Bronchial epithelial cell (primary cell): ENCODE measurements around the gene PAM. TPM values are rescaled to one million over a fixed set of nuclear protein-coding genes. Genes with fewer than 3 reads are reported as not detected.
"Not testable (repeated sequence)": the region's sequence is repeated elsewhere in the genome, so short reads cannot be mapped to it uniquely, and the experiment has no call there.

Experiments used
- DNase-seq: peaks from one replicate; pipeline ENCODE4 v3.0.0-alpha.2; 2010; ENCODE audit warnings: low read depth
- FAIRE-seq: peaks from 2 replicates; lab custom pipeline; 2011; peaks lifted over from hg19 to GRCh38; lab: Jason Lieb, UNC
- H3K27me3 ChIP-seq: 2 replicates; pipeline ENCODE4 v1.5.1; 2011; ENCODE audit warnings: low read length; ENCODE audit not compliant: control insufficient read depth, insufficient read depth
- H3K36me3 ChIP-seq: 2 replicates; pipeline ENCODE4 v1.5.1; 2011; ENCODE audit warnings: low read length; ENCODE audit not compliant: control insufficient read depth, insufficient read depth
- H3K4me3 ChIP-seq: 2 replicates; pipeline ENCODE4 v1.5.1; 2011; ENCODE audit warnings: mild to moderate bottlenecking, low read depth, low read length, control low read depth
- total RNA-seq: library from RNA; depleted of rRNA; stranded (reverse); fragments of >200 nt; gene quantifications from 2 replicates; pipeline ENCODE4 v1.2.1, GENCODE V29; 2014
- TF ChIP-seq, protein P1 (sequence below): IDR thresholded peaks from 2 replicates; pipeline ENCODE4 v1.5.1; 2011; ENCODE audit warnings: mild to moderate bottlenecking, moderate library complexity, low read length, control low read depth, inconsistent platforms; ENCODE audit not compliant: insufficient read depth, severe bottlenecking

PAM gene
- total RNA-seq, 1 donor from 2014 or later: 68.4 TPM

DNA sequence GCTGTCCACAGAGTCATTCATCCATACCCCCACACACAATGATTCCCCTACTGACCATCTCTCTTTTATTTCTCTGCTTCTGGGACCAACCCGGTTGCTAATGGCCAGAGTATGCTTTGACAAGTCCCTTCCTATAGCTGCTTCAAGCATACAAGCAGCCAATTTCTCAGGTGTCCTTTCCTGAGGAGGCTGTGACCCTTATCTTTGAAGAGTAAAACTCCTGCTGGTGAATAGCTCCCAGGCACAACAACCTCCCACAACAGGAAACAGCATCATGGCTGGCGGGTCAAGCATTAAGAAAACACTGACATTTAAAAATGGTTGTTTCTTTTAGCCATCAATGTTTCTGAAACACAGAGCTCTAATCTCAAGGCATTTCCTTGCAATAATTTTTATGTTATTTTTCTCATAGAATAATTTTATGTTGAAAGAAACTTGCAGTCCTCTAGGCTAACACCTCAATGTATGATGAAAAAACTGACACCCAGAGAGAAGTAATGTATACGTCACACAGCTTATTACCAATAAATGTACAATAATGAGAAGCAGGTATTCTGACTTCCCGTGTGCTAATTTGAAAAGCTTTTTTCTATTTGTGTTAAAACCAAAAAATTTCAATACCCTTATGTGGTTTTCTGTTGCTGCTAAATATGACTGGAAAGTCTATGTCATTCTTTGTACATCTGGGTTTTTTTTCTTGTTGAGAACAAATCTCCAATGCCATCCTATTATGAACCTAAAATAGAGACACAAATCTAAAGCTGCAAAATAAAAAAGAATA lies 7.5 kb upstream of the PAM start:
- FAIRE-seq (no peak), DNase-seq (no peak)
- TF ChIP-seq, protein P1, sequence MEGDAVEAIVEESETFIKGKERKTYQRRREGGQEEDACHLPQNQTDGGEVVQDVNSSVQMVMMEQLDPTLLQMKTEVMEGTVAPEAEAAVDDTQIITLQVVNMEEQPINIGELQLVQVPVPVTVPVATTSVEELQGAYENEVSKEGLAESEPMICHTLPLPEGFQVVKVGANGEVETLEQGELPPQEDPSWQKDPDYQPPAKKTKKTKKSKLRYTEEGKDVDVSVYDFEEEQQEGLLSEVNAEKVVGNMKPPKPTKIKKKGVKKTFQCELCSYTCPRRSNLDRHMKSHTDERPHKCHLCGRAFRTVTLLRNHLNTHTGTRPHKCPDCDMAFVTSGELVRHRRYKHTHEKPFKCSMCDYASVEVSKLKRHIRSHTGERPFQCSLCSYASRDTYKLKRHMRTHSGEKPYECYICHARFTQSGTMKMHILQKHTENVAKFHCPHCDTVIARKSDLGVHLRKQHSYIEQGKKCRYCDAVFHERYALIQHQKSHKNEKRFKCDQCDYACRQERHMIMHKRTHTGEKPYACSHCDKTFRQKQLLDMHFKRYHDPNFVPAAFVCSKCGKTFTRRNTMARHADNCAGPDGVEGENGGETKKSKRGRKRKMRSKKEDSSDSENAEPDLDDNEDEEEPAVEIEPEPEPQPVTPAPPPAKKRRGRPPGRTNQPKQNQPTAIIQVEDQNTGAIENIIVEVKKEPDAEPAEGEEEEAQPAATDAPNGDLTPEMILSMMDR: no peak
- Histone ChIP-seq H3K27me3 (no peaks in the 10 kb centered on the region), H3K36me3 (no peaks in the 10 kb centered on the region), H3K4me3 (no peak overlapping the region)

DNA sequence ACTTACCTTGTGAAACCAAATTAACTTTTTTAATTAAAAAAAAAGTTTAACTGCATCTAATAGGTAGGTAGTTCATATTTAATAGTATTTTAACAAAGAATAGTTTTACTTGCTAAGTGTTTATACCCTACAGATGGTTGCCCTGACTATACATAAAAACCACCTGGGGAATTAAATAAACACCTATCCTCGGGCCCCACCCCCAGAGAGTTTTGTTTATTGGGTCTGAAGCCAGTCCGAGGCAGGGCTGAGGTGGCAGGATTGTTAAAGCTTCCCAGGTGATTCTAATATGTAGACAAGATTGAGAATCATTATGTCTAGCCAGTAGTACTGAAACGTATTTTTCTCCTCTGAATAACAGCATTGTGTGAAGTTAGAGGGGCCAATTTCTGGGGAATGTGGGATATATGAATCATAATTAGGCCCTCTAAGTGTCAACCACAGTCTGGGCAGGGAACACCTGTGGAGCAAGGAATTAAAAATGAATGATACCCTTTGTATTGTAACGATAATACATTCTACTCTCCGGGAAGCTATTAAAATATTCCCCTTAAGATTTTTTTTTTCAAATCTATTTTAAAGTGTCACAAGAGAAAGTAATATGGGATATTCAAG lies 5.6 kb upstream of the PAM start:
- DNase-seq (no peak), FAIRE-seq (no peak)
- Histone ChIP-seq H3K36me3 (no peaks in the 10 kb centered on the region), H3K4me3 (no peak overlapping the region), H3K27me3 (peaks cover 2% of the 10 kb centered on the region)
- TF ChIP-seq, protein P1: no peak

DNA sequence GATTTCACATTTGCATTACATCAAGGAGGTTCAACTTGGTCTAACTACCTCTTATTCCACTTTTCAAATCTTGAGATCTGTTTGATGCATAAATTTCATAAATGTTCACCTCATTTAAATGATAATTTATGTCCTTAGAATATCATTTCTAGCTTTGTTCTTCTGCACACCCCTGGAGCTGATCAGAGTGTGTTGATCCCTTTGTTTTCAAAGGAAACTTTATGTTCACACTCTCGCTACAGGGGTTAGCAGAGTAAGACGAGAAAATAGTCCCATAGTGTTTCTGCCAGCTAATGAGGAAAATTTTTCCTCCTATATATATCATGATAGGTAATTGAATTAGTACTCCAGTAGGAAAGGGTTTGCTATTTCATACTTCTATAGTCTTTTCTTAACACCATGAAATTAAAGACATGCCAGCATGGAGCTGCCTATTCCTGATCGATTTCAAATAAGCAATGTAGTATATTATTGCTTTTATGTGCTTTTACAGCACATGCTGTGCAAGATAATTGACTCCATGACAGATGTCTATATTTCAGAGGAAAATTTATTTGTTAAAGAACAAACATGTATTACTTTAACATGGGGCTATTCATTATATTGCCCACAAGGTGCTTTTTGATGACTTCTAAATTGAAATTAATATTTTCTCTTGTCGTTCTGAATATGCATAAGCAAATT lies 4.8 kb upstream of the PAM start:
- no peak overlapping the region for H3K4me3 ChIP-seq
- H3K36me3 ChIP-seq: no peaks in the 10 kb centered on the region
- FAIRE-seq (no peak), DNase-seq (no peak)
- peaks cover 2% of the 10 kb centered on the region for H3K27me3 ChIP-seq
- TF ChIP-seq, protein P1: no peak

DNA sequence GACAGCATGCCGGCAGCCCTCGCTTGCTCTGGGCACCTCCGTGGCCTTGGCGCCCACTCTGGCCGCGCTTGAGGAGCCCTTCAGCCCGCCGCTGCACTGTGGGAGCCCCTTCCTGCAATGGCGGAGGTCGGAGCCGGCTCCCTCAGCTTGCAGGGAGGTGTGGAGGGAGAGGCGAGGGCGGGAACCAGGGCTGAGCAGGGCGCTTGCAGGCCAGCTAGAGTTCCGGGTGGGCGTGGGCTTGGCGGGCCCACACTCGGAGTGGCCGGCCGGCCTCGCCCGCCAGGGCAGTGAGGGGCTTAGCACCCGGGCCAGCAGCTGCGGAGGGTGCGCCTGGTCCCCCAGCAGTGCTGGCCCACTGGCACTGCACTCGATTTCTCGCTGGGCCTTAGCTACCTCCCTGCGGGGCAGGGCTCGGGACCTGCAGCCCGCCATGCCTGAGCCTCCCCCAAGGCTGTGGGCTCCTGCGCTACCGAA lies 3.2 kb upstream of the PAM start:
- FAIRE-seq, H3K4me3 ChIP-seq, H3K27me3 ChIP-seq, H3K36me3 ChIP-seq, DNase-seq: not testable (repeated sequence)

DNA sequence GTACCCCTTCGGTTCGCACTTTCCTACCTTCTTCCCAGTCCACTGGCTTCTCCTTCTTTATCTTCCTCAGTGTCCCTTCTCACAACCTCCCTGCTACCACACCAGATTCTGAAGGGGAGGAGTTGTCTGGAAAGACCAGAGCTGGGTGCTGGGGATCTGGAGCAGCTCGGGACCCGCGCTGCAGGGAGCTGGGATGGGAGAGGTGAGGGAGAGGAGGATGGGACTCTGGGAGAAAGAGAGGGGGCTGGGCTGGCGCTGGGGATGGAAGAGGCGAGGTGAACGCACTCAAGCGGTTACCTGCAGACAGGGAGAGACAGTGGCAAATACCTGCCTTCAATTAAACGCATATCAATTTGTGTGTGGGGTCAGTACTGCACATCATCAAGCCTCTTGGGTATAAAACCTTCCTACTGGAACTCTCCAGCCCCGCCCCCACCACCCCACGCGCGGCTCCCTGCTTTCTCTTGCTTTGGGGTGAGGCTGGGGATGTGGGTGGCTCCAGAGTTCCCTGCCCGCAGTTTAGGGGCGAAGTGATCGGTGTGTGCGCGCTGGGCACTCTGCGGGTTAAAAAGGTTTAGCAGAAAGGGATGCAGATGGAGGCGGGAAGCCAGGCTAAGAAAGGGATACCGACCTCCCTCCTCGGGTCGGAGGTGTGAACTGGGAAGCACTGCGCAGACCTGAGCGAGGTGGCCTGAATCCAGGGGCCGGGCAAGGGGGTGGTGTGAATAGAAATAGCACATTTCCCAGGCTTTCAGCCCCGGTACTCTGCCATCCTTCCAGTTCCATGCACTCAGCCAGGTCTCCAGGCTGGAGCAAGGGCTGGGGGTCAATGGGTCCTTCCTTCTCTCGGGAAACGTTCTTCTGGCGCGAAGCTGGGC lies 977 bp upstream of the PAM start:
- DNase-seq: no peak
- FAIRE-seq: no peak
- Histone ChIP-seq H3K27me3 (peaks cover 2% of the 10 kb centered on the region), H3K36me3 (no peaks in the 10 kb centered on the region), H3K4me3 (peak overlapping the region; percentile 87)
- TF ChIP-seq, protein P1: no peak
